ENCODE data around the gene C11orf97. TPM values are rescaled to one million over a fixed set of nuclear protein-coding genes. Genes with fewer than 3 reads are reported as not detected.

The C11orf97 gene
- total RNA-seq, 2 donors from 2014 or later: not detected

GRCh38 chr11:94524341-94524740 is 12.1 kb downstream of the C11orf97 start:
- H3K4me1 ChIP-seq (ENCODE audit: control insufficient read depth, insufficient read depth, low read length): no peaks in the 10 kb centered on the region
- TF ChIP-seq, protein P1, sequence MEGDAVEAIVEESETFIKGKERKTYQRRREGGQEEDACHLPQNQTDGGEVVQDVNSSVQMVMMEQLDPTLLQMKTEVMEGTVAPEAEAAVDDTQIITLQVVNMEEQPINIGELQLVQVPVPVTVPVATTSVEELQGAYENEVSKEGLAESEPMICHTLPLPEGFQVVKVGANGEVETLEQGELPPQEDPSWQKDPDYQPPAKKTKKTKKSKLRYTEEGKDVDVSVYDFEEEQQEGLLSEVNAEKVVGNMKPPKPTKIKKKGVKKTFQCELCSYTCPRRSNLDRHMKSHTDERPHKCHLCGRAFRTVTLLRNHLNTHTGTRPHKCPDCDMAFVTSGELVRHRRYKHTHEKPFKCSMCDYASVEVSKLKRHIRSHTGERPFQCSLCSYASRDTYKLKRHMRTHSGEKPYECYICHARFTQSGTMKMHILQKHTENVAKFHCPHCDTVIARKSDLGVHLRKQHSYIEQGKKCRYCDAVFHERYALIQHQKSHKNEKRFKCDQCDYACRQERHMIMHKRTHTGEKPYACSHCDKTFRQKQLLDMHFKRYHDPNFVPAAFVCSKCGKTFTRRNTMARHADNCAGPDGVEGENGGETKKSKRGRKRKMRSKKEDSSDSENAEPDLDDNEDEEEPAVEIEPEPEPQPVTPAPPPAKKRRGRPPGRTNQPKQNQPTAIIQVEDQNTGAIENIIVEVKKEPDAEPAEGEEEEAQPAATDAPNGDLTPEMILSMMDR (conservative IDR thresholded peaks at IDR 0.05): no peak
- H3K9ac ChIP-seq (ENCODE audit: extremely low read depth, low read length, poor library complexity, severe bottlenecking): no peak overlapping the region
- H3K27me3 ChIP-seq (ENCODE audit: control insufficient read depth, insufficient read depth, low read length, poor library complexity, severe bottlenecking): peaks cover 22% of the 10 kb centered on the region
- Mint-ChIP-seq H3K4me1 (no peaks in the 10 kb centered on the region), H3K36me3 (ENCODE audit: low read depth) (no peaks in the 10 kb centered on the region), H3K9me3 (no peaks in the 10 kb centered on the region), H3K27ac (no peak overlapping the region), H3K27me3 (ENCODE audit: insufficient read depth) (peaks cover 25% of the 10 kb centered on the region), H3K4me3 (no peak overlapping the region)
- WGBS, 2 experiments (ENCODE audit: insufficient coverage in 1 of 2, insufficient read length in 1 of 2): 88 to 100% methylated on average over 1 of the region's 1 CpG
- no peaks in the 10 kb centered on the region for H3K36me3 ChIP-seq (ENCODE audit: control insufficient read depth, insufficient read depth, low read length)
- no peaks in the 10 kb centered on the region for H3K9me3 ChIP-seq (ENCODE audit: control insufficient read depth, low read length)
- no peak overlapping the region for H3K4me3 ChIP-seq (ENCODE audit: low read length)
- DNase-seq: no peak
- no peak overlapping the region for H3K27ac ChIP-seq (ENCODE audit: low read depth, low read length)

DNA sequence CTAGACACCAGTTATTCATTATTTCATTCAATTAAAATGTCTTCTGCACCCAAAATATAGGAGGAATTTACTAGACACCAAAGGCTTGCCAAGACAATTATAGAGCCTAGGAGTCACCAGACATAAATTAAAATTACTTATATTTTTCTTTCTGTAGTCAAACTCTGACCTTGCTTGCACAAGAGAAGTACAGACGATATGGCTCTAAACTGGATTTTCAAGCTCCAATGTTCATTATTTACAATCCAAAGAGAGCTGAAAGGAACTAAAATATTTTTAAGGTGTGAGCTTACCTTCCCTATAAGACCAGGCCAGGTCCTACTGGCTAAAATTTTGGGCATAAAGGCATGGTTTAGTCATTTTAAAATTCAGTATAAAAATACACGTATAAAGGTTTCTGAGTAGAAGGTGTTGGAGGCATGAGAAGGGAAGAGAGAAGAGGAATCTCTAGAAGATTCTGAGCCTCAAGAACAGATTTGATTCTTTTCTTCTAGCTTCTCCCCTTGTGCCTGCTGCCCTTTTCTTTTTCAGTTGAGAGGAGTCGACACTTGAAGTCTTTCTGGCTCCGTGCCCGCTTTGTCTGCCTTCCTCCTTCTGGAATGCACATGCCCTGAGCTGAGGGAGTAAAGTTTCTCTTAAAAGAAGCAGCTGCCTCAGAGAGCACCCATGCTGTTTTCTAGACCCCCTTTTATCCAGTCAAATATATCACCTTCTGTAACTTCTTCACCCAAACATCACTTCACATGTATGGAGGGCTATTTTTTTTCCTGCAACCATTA is 13.5 kb downstream of the C11orf97 start:
- Histone ChIP-seq H3K4me1 (ENCODE audit: control insufficient read depth, insufficient read depth, low read length) (no peaks in the 10 kb centered on the region), H3K36me3 (ENCODE audit: control insufficient read depth, insufficient read depth, low read length) (no peaks in the 10 kb centered on the region), H3K9me3 (ENCODE audit: control insufficient read depth, low read length) (no peaks in the 10 kb centered on the region), H3K27ac (ENCODE audit: low read depth, low read length) (no peak overlapping the region), H3K9ac (ENCODE audit: extremely low read depth, low read length, poor library complexity, severe bottlenecking) (no peak overlapping the region), H3K27me3 (ENCODE audit: control insufficient read depth, insufficient read depth, low read length, poor library complexity, severe bottlenecking) (peaks cover 22% of the 10 kb centered on the region), H3K4me3 (ENCODE audit: low read length) (no peak overlapping the region)
- Mint-ChIP-seq H3K27ac (no peak overlapping the region), H3K9me3 (no peaks in the 10 kb centered on the region), H3K27me3 (ENCODE audit: insufficient read depth) (peaks cover 25% of the 10 kb centered on the region), H3K4me1 (no peaks in the 10 kb centered on the region), H3K4me3 (no peak overlapping the region), H3K36me3 (ENCODE audit: low read depth) (no peaks in the 10 kb centered on the region)
- DNase-seq: no peak
- 80% methylated on average over 5 of the region's 5 CpGs; no CpG with 5 or more reads in 1 of the 2 experiments for WGBS, 2 experiments (ENCODE audit: insufficient coverage in 1 of 2, insufficient read length in 1 of 2)
- TF ChIP-seq, protein P1 (conservative IDR thresholded peaks at IDR 0.05): no peak

DNA sequence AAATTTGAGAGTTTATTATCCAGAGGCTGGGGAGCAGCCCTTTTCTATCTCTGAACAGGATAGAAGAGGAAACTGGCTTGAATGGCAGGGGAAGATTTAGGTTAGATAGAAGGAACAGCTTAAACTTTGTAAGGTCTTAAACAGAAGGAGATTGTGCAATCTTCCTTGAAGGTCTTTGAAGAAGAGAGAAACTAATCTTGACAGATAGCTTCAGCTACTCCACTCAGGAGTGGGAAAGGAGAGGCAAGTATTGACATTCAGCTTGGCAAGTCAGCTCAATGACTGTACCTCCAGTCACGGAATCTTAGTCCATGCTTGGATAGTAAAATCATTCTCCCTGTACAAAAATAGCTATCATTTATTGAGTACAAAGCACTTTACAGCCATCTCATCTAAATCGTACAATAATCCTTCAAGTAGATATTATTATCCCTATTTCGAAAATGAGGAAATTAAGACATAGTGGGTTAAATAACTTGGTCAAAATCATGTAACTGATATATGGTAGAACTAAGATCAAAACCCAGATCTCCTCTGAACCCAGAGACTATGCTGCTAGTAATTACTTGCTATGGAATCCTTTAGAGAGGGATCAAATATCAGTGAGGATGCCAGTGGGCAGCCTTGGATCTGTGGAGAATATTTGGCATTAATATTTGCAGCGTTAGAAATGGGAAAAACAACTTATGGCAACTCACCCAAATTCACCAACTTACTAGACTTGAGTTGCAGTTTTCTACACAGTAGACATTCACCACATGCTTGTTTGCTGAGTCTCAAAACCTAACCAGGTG is 14.6 kb downstream of the C11orf97 start:
- TF ChIP-seq, protein P1 (conservative IDR thresholded peaks at IDR 0.05): no peak
- Histone ChIP-seq H3K4me1 (ENCODE audit: control insufficient read depth, insufficient read depth, low read length) (no peaks in the 10 kb centered on the region), H3K27ac (ENCODE audit: low read depth, low read length) (no peak overlapping the region), H3K9ac (ENCODE audit: extremely low read depth, low read length, poor library complexity, severe bottlenecking) (no peak overlapping the region), H3K4me3 (ENCODE audit: low read length) (no peak overlapping the region), H3K36me3 (ENCODE audit: control insufficient read depth, insufficient read depth, low read length) (no peaks in the 10 kb centered on the region), H3K27me3 (ENCODE audit: control insufficient read depth, insufficient read depth, low read length, poor library complexity, severe bottlenecking) (peaks cover 22% of the 10 kb centered on the region), H3K9me3 (ENCODE audit: control insufficient read depth, low read length) (no peaks in the 10 kb centered on the region)
- no peaks in the 10 kb centered on the region for H3K4me1 Mint-ChIP-seq
- no peak overlapping the region for H3K27ac Mint-ChIP-seq
- DNase-seq: no peak
- no peaks in the 10 kb centered on the region for H3K36me3 Mint-ChIP-seq (ENCODE audit: low read depth)
- no peaks in the 10 kb centered on the region for H3K9me3 Mint-ChIP-seq
- no peak overlapping the region for H3K4me3 Mint-ChIP-seq
- peaks cover 28% of the 10 kb centered on the region for H3K27me3 Mint-ChIP-seq (ENCODE audit: insufficient read depth)
- WGBS, 2 experiments (ENCODE audit: insufficient coverage in 1 of 2, insufficient read length in 1 of 2): 89% methylated on average over 3 of the region's 4 CpGs; no CpG with 5 or more reads in 1 of the 2 experiments

All from endodermal cell (in vitro differentiated cells).